ENCODE measurements around the gene DPP9. TPM values are rescaled to one million over a fixed set of nuclear protein-coding genes. Genes with fewer than 3 reads are reported as not detected.

Gene DPP9
- total and polyA plus RNA-seq, 2 donors = 13.6 to 37.3 TPM

Small RNA genes within 50 kb of the gene (small RNA-seq; reads per million reads assigned to genes)
- gene MIR7-3 = not detected

Other genes starting within 250 kb of the DPP9 start
- gene PLIN4, start 205.4 kb downstream of the DPP9 start, total RNA-seq = 14.0 TPM
- gene PLIN4, start 205.4 kb downstream of the DPP9 start, polyA plus RNA-seq = 55.7 TPM
- gene PLIN5, start 188.6 kb downstream of the DPP9 start, total RNA-seq = 1.4 TPM
- gene PLIN5, start 188.6 kb downstream of the DPP9 start, polyA plus RNA-seq = 5.7 TPM
- gene LRG1, start 183.8 kb downstream of the DPP9 start, total RNA-seq = 3.9 TPM
- gene LRG1, start 183.8 kb downstream of the DPP9 start, polyA plus RNA-seq = 4.6 TPM
- gene SEMA6B, start 164.2 kb downstream of the DPP9 start, total RNA-seq = 5.4 TPM
- 14.1 TPM for gene SEMA6B, start 164.2 kb downstream of the DPP9 start, polyA plus RNA-seq
- gene TNFAIP8L1, start 84.3 kb downstream of the DPP9 start, total RNA-seq = 6.6 TPM
- gene TNFAIP8L1, start 84.3 kb downstream of the DPP9 start, polyA plus RNA-seq = 9.9 TPM
- gene MYDGF, start 53.5 kb downstream of the DPP9 start, total RNA-seq = 49.3 TPM
- gene MYDGF, start 53.5 kb downstream of the DPP9 start, polyA plus RNA-seq = 104 TPM
- gene FEM1A, start 67.9 kb upstream of the DPP9 start, total RNA-seq = 7.7 TPM
- 9.1 TPM for gene FEM1A, start 67.9 kb upstream of the DPP9 start, polyA plus RNA-seq
- gene TICAM1, start 107.9 kb upstream of the DPP9 start, total RNA-seq = 1.4 TPM
- 13.7 TPM for gene TICAM1, start 107.9 kb upstream of the DPP9 start, polyA plus RNA-seq
- gene PLIN3, start 143.8 kb upstream of the DPP9 start, total RNA-seq = 32.3 TPM
- 74.9 TPM for gene PLIN3, start 143.8 kb upstream of the DPP9 start, polyA plus RNA-seq
- gene ARRDC5, start 179.1 kb upstream of the DPP9 start, total RNA-seq = 0.26 TPM
- gene ARRDC5, start 179.1 kb upstream of the DPP9 start, polyA plus RNA-seq = 0.18 TPM
- gene UHRF1, start 185.7 kb upstream of the DPP9 start, total RNA-seq = 8.5 TPM
- 0.57 TPM for gene UHRF1, start 185.7 kb upstream of the DPP9 start, polyA plus RNA-seq
- gene KDM4B, start 245.3 kb upstream of the DPP9 start, total RNA-seq = 14.3 TPM
- gene KDM4B, start 245.3 kb upstream of the DPP9 start, polyA plus RNA-seq = 19.5 TPM